ENCODE measurements around the gene PPP3CA.
"Not testable (repeated sequence)": the region's sequence is repeated elsewhere in the genome, so short reads cannot be mapped to it uniquely, and the experiment has no call there.

PPP3CA gene

DNA sequence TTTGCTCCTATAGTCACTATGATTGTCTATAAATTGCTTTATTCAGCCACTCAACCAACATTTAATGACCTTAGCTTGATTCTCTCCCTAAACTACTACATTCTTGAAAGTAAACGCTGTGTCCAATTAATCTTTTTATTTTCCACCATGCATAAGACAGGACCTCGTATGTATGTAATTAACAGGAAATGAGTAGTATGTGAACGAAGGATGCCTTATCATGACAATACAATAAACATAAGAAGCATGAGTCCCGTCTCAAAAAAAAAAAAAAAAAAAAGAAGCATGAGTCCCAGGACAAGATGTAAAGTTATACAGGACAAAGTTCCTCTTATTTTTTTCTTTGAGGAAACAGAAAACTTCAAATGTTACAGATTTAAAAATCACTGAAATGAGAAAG lies 92.5 kb downstream of the PPP3CA start:
- DNase-seq (ENCODE audit: low read depth), result no peak

DNA sequence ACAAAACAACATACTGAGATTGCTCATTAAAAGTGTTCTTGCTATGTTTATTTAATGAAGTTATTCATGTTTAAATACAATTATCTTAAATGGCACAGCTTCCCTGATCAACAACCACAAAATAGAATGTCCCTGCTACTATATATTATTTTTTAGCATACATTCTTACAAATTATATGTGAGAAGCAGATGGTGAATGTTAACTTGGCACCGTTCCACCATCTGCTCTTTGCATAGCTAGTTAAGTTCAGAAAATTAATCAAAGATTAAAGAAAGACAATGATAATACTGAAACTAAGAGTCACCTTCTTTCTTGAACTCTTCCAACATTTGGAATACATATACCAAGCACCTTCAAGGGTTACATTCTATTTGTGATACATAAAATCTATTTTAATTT lies 94.2 kb downstream of the PPP3CA start:
- DNase-seq (ENCODE audit: low read depth), result no peak

DNA sequence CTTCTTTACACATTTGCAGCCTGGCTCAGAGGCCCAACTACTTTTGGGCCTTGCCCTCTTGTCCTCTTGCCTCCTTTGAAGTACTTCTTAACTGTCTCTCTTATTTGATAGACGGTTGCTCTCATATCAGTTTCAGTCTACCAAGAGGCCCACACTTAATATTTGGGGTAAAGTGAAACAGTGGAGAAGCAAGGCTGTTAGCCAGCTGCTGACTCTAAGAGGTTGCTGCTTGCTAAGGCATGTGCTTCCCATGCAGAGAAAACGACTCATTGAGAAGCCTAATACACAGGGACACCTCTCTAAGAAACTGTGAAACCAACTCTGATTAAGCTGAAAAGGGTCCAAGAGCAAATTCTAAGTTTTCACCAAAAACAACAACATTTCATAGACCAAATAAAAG lies 94.6 kb downstream of the PPP3CA start:
- DNase-seq (ENCODE audit: low read depth), result peak; percentile 23

DNA sequence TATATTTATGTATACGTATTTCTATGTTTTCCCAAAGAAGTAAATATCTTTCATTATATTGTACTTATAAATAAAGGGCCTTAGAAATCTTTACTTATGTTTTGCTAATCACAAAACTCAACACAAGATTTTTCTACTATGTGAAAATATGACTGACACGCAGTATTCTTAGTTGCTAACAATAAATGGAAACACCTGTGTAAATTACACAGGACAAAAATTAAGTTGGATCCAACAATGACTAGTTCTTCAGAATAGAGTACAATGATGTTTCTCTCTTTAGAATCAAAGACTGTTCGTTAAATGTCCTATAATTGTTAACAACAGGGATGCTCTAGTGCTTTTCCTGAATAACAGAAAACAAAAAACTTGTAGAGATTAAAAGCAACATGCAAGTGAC lies 96.1 kb downstream of the PPP3CA start:
- no peak for DNase-seq (ENCODE audit: low read depth)

DNA sequence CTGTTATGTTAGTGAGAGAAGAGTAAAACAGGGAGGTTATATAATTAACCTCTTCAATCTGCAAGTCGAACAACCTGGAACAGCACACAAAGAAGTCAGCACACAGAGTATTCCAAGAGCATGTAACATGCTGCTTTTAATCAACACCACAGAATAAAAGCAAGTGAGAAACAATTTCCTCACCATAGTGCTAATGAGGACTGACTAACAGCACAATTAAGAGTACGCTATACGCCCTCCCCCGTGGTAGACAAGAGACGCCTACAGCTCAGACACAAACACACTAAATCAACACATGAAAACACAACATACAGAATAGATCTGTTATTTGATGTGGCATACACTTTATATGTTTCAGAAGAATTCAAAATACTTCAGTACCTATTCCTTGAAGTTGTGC lies 103.0 kb downstream of the PPP3CA start:
- no peak for DNase-seq (ENCODE audit: low read depth)

DNA sequence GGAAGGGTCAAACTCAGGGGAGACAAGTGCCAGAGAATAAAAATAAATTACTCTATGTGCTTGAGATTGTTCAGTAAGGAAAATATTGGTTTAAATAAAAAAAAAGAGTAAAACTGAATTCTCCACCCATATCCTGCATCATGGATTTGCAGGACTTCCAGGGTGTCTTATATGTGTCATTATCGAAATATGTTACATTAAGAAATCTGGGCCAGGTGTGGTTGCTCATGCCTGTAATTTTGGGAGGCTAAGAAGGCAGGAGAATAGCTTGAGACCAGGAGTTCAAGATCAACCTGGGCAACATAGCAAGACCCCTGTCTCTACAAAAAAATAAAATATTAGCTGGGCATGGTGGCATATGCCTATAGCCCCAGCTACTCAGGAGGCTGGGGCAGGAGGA lies 104.9 kb downstream of the PPP3CA start:
- no peak for DNase-seq (ENCODE audit: low read depth)

DNA sequence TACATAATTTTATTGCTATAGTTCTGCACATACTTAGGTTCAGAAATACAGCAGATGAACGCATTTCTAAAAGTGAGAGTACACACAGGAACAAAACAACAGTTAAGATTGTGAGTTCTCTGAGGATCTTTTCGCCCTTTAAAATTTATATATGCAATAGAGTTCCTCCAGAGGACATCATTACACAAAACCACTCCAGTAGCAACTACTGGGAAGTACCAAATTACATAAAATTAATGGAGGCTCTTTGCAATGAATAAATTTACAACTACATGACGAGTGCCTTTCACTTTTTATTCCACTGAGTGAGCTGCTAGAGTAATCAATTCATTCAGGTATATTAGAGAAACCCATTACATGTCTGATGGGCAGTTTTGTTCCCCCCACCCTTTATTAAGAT lies 107.2 kb downstream of the PPP3CA start:
- DNase-seq (ENCODE audit: low read depth), result no peak

DNA sequence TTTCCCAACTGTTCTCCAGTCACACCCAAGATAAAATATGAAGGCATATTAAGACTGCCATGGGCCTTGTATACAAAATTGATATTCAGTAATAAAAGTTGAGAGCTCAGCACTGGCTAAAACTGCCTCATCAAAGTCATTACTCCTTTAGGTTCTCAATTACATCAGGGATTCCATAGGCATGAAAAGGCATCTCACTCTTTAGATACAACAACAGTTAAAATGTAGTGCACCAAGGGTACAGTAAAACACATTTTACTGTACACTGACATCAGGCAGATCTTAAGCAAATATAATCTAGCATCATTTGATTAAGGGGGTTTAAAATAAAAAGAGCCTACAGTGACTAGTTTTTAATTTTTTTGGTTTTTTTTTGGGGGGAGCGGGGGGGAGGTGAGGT lies 107.7 kb downstream of the PPP3CA start:
- DNase-seq (ENCODE audit: low read depth), result no peak

DNA sequence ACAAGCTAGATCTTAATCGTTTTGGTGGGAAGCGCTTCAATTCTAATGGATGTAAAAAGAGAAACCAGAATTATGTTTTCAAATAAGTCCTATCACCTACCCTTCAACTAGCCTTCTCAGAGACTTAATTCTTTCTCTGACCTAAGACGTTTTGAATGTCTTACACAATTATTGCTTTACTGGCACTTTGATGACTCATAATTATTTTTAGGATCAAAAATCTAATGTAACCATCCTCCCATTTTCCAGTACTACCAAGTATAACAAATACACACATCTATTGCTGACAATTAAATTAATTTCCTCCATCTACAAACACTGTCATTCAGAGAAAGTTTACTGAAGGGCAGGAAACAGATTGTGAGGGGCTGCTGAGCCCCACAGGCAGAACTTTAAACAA lies 108.6 kb downstream of the PPP3CA start:
- DNase-seq (ENCODE audit: low read depth), result peak; percentile 59

DNA sequence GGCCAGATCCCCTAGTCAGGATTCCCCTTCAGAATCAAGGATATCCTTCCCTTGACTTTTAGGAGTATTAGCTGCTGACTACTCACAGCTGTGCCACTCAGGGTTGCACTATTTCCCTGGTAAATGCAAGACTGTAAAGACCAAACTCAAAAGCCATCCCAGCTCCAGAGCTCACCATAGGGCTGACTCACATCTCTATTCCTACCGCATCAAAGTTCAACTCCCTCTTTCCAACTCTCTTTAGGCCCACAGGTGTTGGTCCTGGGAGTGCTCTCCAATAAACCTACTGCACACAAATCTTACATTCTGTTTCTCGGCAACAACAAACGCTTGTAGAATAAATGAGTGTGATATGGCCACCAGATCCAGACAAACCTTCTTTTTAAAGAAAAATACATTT lies 109.6 kb downstream of the PPP3CA start:
- no peak for DNase-seq (ENCODE audit: low read depth)

DNA sequence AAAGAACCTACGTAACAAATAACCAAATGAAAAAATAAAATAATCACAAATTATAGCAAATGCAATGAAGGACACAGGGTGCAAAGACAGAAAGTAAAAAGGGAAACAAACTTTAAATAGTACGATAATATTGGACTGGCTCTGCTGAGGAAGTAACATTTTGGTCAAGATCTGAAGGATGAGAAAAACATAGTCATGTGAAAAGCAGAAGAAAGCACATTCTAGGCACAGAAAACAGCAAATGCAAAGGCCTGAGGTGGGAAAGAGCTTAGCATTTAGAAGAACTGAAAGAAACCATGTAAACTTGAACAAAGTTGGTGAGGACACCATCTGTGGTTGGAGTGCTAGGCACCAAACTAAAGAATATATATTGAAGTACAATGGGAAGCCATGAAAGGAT lies 111.2 kb downstream of the PPP3CA start:
- no peak for DNase-seq (ENCODE audit: low read depth)

DNA sequence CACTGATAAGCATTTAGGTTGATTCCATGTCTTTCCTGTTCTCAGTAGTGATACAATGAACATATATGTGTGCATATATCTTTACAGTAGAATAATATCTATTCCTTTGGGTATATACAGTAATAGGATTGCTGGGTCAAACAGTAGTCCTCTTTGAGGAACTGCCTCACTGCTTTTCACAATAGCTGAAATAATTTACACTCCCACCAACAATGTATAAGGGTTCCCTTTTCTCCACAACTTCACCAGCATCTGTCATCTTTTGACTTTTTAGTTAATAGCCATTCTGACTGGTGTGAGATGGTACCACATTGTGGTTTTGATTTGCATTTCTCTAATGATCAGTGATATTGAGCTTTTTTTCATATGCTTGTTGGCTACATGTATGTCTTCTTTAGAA lies 113.2 kb downstream of the PPP3CA start:
- not testable (repeated sequence) for DNase-seq (ENCODE audit: low read depth)

DNA sequence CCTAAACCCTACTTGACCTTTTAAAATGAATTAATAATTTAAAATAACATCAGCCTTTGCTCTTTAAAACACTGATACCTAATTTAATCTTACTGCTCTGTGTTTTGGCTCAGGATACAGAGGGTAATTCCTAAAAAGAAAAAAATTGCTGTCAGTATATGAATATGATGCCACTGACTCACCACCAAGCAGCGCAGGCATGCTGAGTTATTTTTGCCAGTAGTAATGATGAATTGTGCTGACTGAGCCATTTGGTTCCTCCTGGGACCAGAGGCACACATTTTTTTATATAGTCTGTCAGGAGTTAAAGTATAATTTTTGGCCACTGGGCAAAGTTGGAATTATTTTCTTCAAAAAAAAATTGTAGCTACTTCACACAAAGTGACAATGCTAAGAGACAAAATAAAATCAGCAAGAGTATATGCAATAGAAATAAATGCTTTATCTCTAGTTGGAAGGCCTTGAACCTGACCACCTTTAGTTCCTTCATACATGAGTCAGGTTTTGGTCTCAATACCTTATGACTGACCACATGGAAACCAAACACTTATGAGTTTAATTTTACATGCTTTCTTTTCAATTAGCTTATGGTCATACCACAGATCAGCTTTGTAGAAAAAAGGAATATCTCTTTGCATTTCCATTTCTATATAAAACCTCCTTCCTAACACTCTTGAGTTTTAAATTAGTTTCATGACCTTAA lies 115.1 kb downstream of the PPP3CA start:
- DNase-seq (ENCODE audit: low read depth), result peak; percentile 89

DNA sequence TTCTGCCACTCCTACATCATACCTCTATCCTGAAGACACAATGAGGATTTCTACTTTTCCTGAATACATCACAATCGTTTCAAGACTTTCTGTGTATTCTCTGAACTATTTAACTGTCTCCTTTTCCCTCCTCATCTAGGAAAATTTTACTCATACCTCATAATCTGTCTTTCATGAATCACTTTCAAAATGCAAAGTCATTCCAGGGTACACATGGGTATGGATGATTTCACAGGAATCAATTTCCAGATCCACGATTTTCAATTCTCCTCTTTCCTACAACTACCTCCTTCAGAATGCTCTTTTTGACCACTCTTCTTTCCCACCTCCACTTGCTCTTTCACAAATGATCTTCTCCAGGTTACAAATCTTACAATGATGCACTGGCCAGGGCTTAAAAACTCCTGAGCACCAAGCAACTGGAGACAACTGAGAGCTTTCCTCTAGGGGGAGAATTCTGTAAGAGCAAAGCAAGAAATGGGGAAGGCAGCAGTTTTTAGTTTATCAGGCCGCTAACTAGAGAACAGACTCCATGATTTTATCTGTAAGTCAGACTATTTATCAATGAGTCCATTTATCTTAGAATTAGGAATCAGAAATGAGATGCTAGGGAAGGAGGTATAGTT lies 116.4 kb downstream of the PPP3CA start:
- peak; percentile 59 for DNase-seq (ENCODE audit: low read depth)

DNA sequence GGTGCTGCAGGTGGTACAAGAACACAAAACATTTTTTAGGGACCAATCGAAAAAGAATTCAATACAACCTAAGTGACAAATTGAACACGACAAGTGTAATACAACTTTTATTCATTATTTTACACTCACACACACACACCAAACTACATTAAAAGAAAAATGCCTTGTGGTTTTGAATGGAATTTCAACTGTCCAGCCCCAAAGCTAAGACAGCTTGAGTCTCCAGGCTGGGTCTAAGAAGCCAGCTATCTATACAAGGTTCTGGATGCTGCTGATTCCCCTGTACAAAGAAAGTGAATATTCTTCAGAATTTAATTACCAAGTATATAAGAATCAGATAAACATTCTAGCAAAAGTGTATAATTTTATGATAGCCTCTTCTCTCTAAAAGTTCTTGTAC lies 118.2 kb downstream of the PPP3CA start:
- DNase-seq (ENCODE audit: low read depth), result peak; percentile 16

DNA sequence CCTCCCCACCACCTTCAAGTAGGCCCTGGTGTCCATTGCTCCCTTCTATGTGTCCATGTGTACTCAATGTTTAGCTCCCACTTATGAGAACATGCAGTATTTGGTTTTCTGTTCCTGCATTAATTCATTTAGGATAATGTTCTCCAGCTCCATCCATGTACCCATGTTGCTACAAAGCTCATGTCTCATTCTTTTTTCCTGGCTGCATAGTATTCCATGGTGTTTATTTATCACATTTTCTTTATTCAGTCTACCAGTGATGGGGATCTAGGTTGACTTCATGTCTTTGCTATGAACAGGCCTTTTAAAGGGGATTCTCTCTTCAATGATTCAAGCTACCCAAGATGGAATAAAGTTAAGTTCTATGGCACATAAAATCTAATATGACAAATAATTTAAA lies 119.6 kb downstream of the PPP3CA start:
- DNase-seq (ENCODE audit: low read depth), result no peak

DNA sequence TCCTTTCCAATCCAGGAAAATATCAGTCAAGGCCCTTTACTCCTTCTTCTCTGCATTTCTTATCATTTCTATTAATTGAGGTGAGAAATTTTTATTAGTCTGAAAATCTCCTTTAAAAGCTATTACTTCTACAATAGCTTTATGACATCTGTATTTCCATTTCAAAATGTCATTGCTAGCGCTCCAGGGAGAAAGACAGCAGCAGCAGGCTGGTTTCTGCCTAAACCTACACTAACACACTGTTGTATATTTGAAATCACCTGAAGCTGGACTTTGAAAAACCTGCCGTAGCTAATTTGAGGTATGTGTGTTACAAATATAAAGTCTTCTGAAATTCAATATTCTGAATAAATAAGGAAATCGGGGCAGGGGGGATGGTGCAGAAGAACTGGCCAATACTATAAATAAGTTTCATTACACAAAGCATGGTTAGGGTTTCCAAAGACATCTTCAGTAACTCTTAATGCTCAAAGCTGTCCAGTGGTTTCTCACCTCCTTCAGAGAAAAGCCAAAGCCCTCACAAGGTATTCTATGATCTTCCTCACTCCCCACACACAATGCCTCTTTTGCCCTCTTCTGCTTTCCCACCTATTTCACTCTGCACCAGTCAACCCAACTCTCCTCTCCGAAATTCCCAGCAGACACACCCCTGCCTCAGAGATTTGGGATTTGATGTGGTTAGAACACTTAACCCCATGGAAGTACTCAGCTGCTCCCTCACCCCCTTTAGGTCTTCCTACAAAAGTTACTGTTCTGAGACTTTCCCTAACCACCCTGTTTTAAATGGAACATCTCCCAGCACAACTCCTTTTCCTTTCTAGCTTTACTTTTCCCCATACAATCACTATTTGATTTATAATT lies 122.7 kb downstream of the PPP3CA start:
- DNase-seq (ENCODE audit: low read depth), result no peak

DNA sequence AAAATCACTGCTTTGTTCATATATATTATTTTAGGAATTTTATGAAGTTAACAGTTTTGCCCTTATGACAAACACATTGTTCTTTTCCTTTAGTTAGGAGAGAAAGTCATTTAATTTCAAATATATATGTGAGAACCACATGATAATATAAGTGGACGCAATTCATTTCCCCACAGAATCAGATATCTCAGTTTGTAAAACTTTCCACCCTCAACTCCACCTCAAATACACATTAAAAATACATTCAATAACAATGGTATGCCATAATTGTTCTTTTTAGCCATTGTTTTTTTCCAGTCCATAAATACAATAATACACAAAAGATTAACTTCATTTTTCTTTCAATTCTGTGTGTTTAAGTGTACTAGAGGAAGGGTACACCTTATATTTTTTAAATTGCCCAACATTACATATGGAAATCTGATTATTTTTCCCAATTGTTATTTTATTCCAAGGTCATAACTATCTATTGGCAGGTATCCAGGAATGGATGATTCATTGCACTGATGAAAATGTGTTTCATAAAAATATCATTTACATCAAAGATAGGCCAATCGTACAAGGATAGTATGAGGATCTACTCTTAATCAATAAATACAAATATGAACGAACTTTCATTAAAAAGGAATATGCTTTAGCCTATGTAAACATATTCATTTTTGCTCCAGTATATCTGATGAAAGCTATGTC lies 125.0 kb downstream of the PPP3CA start:
- DNase-seq (ENCODE audit: low read depth), result no peak

DNA sequence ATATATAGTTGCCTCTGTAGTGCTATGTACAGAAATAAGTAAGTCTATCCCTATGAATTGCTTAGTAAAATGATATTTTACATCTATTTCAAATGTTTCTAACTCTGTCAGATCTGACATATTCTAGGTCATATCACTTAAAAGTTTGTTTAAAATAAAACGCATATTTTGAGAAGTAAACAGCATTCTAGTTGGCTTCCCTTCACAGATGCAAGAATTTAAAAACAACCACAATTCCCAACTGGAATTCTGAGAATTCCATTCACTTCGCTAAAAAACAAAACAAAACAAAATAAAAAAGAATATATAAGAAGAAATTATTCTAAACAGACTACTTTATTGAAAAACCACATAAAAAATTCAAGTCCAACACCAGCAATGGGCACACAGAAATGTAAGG lies 126.0 kb downstream of the PPP3CA start:
- no peak for DNase-seq (ENCODE audit: low read depth)

DNA sequence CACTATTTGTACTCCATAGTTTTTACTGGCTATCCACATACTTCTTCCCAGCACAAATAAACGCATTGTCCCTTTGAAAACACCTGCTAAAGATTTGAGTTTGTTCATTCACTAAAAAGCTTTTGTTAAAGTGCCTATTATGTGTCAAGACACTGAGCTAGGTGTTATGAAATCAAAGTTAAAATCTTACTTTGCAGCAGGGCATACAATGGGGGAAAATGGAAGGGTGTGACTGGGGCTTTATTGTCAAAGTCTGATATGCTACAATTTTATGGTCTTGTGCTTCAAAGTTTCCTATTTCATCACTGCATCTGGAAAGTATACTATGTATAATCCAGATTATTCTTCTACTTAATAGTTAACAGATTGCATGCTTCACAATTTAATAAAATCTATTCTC lies 128.4 kb downstream of the PPP3CA start:
- DNase-seq (ENCODE audit: low read depth), result no peak

DNA sequence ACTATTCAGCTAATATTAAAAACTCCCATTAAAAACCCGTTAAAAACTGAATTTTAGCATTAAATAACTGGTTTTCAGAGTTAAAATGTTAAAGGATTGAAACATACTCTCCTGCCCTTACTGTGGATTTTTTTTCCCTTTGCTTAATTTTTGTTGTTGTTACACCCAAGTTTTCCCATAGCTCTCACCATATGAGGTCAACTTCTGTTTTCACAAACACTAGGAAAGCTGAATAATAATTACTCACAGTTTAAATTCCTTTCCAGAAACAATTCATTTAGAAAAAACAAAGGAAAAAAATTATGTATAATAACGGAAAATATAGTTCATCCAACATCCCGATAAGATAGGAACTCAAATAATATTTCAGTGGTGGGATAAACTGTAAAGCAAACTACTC lies 129.0 kb downstream of the PPP3CA start:
- DNase-seq (ENCODE audit: low read depth), result no peak

DNA sequence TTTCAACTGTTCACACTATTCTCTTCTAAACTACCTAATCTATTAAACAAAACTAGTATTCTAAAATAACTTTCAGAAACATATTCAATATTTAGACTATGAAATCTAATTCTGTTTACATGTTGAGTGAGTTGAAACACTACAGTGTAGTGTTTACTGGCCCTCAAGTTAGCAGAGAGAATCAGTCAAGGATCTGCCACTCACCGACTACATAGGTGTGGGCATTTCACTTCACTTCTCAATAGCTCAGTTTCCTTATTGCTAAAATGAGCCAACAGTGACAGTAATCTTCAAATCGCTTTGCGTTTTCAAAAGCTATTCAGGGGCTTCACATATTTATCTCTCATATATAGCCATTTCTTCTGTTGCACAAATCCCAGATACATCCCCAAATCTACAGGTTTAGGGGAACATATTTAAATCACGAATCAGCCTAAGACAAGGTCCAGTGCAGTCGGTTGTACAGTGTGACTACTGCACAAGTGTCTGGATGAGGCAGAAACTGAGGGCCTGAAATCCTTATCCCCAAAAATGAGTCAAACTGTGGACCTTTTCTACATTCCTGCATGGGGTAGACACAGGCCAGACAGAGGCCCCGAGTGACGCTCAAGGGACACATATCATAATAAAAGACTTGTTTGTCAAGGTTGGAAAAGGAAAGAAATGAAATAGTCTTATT lies 129.8 kb downstream of the PPP3CA start:
- no peak for DNase-seq (ENCODE audit: low read depth)
